ENCODE results near the gene SPATA2. TPM values are rescaled to one million over a fixed set of nuclear protein-coding genes. Genes with fewer than 3 reads are reported as not detected.

SPATA2 gene
- total and polyA plus RNA-seq, 2 of the 8 experiments (the other 6 are each of a cell fraction or from before 2014, with no cell fraction given) = 11.0 to 13.0 TPM

DNA sequence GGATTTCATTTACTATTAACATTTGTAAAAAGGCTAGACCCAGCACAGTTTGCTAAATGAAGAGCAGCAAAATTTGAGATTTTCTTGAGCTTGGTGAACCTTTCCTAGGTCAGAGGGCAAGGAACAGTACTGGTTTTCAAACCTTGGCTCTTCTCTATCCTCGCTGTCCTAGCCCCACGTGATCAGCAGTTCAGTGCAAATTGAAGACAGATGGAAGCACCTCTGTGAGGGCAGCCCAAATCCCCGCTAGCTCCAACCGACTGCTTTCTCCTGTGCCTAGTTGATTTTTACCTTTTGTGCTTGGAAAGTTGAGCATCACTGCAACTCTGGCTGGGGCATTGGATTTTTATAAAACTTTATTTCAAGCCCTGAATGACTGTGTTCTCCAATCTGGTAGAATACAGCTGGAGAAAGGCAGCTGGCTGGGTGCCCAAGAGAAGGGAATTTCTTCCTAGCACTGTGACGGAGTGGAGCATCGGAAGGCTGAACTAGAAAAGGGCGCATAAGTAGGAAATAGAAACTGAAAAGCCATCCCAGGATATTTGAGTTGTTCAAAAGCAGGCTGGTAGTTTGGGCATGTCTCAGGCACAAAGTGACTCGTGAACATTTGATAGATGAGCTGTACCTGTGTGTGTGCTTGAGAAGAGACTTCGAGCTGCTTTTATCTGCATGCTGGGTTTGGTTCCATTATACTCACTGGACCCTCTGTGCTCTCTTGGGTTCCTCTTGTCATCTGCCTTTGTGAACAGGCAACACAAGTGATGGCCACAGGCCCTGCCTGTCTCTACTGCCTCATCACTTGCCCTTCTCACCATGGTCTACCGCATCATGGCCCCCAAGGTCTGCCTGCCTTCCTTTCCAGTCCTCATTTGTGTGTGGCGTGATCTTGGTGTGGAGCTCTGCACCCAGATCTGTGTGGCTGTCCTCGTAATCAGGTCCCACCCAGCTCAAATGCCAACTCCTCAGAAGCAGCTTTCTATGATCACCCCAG is 23.1 kb upstream of the SPATA2 start:
- Histone ChIP-seq H3K27ac (ENCODE audit: low read depth, low read length) (no peak overlapping the region), H3K27me3 (replicated peaks in 1 of 4; ENCODE audit: control insufficient read depth in 3 of 4, extremely low read depth in 1 of 4, insufficient read depth in 3 of 4, low read length in 3 of 4) (no peaks in the 10 kb centered on the region), H4K91ac (replicated peaks; ENCODE audit: insufficient read length, low read length) (no peak overlapping the region), H2BK5ac (ENCODE audit: low read depth, low read length) (no peak overlapping the region), H3K4me1 (replicated peaks in 1 of 4; ENCODE audit: control insufficient read depth in 3 of 4, insufficient read depth in 4 of 4, low read length in 3 of 4) (peaks cover 3 to 14% (median 8%) of the 10 kb centered on the region in 4 experiments; a peak in 5 of 7 replicates), H3K23ac (ENCODE audit: insufficient read length) (no peak overlapping the region), H2BK120ac (replicated peaks; ENCODE audit: low read depth, low read length) (no peak overlapping the region), H2BK20ac (ENCODE audit: low read length) (no peak overlapping the region), H2BK12ac (ENCODE audit: low read depth, low read length) (no peak overlapping the region), H3K23me2 (ENCODE audit: low read depth, low read length) (peaks cover 7% of the 10 kb centered on the region; the same call in 1 of the 2 replicates), H3K79me1 (ENCODE audit: low read depth, low read length) (peaks cover 16% of the 10 kb centered on the region), H3K9me3 (ENCODE audit: insufficient read depth in 2 of 2, low read depth in 1 of 2, low read length in 1 of 2) (no peaks in the 10 kb centered on the region), H3K4ac (replicated peaks; ENCODE audit: insufficient read length, low read depth, low read length) (peak overlapping the region; percentile 51), H3K9ac (replicated peaks in 1 of 4; ENCODE audit: extremely low read depth in 1 of 4, low read depth in 3 of 4, low read length in 3 of 4) (no peak overlapping the region), H2AFZ (ENCODE audit: low read length) (no peak overlapping the region), H3K56ac (replicated peaks; ENCODE audit: insufficient read length, low read depth, low read length) (no peak overlapping the region), H2BK15ac (ENCODE audit: low read length) (no peak overlapping the region), H3K36me3 (ENCODE audit: control insufficient read depth in 2 of 4, insufficient read depth in 4 of 4, low read length in 3 of 4) (peaks cover 0 to 30% (median 5%) of the 10 kb centered on the region in 4 experiments; a peak in 5 of 8 replicates), H4K8ac (ENCODE audit: extremely low read depth, insufficient read depth, low read length) (no peak overlapping the region), H3K79me2 (ENCODE audit: control insufficient read depth in 1 of 2, insufficient read depth in 2 of 2, low read length in 2 of 2) (peaks cover 21 to 69% of the 10 kb centered on the region in 2 experiments), H3K14ac (ENCODE audit: insufficient read length) (no peak overlapping the region), H2AK5ac (ENCODE audit: low read depth, low read length) (no peak overlapping the region), H4K5ac (ENCODE audit: insufficient read length, low read depth, low read length) (no peak overlapping the region), H3K4me3 (ENCODE audit: extremely low read depth in 1 of 4, insufficient read depth in 2 of 4, low read depth in 3 of 4, low read length in 4 of 4) (peak overlapping the region in 2 of 4 experiments; percentile 2 to 99; a peak in 3 of 8 replicates), H3K4me2 (ENCODE audit: insufficient read depth in 1 of 2, low read depth in 2 of 2, low read length in 2 of 2) (peak overlapping the region; percentile 94 to 98), H4K20me1 (replicated peaks in 1 of 2; ENCODE audit: control insufficient read depth in 1 of 2, insufficient read depth in 2 of 2, low read length in 2 of 2) (peaks cover 10% of the 10 kb centered on the region in 2 experiments), H3K18ac (ENCODE audit: extremely low read depth, low read length) (no peak overlapping the region)
- DNase-seq (ENCODE audit: low read depth in 1 of 2, low spot score in 2 of 2) (no peak), FAIRE-seq (no peak)
- WGBS, 2 experiments (ENCODE audit: extremely low coverage in 1 of 2, insufficient coverage in 1 of 2, insufficient read length in 1 of 2, insufficient replicate concordance in 2 of 2, low coverage in 1 of 2, low lambda C conversion rate in 2 of 2, missing lambda C conversion rate in 1 of 2) = 89% methylated on average over 12 of the region's 12 CpGs; no CpG with 5 or more reads in 1 of the 2 experiments
- ChIA-PET POLR2A (ENCODE audit: partially characterized antibody) (interaction anchor here (1.4 to 1.7 kb wide), 2 partner anchors 18 to 127 kb away, joined by 3 to 5 read pairs; no protein-coding TSS in a partner anchor), CTCF (ENCODE audit: partially characterized antibody) (interaction anchor here (1.0 to 2.2 kb wide), 10 partner anchors 9 to 240 kb away, joined by 3 to 9 read pairs (median 4); no protein-coding TSS in a partner anchor)
- TF ChIP-seq SUZ12 (IDR thresholded peaks at IDR 0.05; ENCODE audit: low read length) (no peak), MAFK (IDR thresholded peaks at IDR 0.05; ENCODE audit: low read depth, low read length) (no peak), RBBP5 (IDR thresholded peaks at IDR 0.05; ENCODE audit: borderline replicate concordance, low read depth, low read length) (no peak), TEAD4 (IDR thresholded peaks at IDR 0.05; ENCODE audit: low read depth, low read length) (no peak), SRF (IDR thresholded peaks at IDR 0.05; ENCODE audit: low read depth, low read length) (no peak), JUN (IDR thresholded peaks at IDR 0.05; ENCODE audit: low read depth, low read length) (no peak), SIX5 (IDR thresholded peaks at IDR 0.05; ENCODE audit: low read depth, low read length) (no peak)
- TF ChIP-seq, protein P1, sequence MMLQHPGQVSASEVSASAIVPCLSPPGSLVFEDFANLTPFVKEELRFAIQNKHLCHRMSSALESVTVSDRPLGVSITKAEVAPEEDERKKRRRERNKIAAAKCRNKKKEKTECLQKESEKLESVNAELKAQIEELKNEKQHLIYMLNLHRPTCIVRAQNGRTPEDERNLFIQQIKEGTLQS (IDR thresholded peaks at IDR 0.05; ENCODE audit: insufficient read depth, low read depth, low read length) = no peak
- TF ChIP-seq, protein P2, sequence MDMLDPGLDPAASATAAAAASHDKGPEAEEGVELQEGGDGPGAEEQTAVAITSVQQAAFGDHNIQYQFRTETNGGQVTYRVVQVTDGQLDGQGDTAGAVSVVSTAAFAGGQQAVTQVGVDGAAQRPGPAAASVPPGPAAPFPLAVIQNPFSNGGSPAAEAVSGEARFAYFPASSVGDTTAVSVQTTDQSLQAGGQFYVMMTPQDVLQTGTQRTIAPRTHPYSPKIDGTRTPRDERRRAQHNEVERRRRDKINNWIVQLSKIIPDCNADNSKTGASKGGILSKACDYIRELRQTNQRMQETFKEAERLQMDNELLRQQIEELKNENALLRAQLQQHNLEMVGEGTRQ (IDR thresholded peaks at IDR 0.05; ENCODE audit: low read length) = no peak

All from H1 (cell line).